Nucleus accumbens (tissue), 56 donors: ENCODE data around the gene MUC6.

Experiments
- DNase-seq, 56 donors: peaks; one replicate each; lab custom pipeline; 2025; lab: John Stamatoyannopoulos, UW

The MUC6 gene

DNA sequence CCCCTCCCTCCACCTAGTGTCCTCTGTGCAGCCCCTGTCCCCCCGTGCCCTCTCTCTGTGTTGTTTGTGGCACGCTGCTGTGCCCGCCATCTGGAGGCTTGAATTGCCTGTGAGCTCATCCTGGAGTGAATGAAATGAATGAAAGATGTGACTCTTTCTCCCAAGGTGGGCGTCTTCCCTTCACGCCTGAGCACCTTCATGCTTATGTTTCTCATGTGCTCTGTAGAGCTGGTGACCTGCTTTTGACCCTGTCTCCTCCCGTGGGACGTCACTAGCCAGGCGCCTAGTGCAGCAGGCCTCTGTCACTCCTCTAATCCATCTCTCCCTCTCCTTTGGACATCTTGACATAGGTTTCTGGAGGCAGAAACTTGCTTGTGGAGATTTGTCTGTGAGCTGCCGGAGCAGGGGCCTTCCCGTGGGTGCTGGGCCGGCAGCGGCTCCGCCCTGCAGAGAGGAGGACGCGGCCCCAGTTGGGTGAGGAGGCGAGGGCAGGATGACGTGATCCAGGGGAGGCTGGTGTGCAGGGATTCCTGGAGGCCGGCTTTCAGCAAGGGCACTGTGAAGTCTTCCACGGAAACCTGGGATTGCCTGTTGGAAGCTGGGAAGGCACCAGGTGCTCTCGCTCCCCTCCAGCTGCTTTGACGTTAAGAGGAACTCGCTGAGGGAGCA, 40.6 kb downstream of the MUC6 start:
- peak in 15 of 56 donors; percentile 6 to 53 (median 35) for DNase-seq

- peak in 1 of 56 donors; percentile 25 for DNase-seq
Measured at GRCh38 chr11:995044-995751, 41.3 kb downstream of the MUC6 start.

GRCh38 chr11:993632-994167, 42.8 kb downstream of the MUC6 start:
- no peak for DNase-seq

- no peak for DNase-seq
Measured at GRCh38 chr11:992577-992976, 43.9 kb downstream of the MUC6 start.

DNA sequence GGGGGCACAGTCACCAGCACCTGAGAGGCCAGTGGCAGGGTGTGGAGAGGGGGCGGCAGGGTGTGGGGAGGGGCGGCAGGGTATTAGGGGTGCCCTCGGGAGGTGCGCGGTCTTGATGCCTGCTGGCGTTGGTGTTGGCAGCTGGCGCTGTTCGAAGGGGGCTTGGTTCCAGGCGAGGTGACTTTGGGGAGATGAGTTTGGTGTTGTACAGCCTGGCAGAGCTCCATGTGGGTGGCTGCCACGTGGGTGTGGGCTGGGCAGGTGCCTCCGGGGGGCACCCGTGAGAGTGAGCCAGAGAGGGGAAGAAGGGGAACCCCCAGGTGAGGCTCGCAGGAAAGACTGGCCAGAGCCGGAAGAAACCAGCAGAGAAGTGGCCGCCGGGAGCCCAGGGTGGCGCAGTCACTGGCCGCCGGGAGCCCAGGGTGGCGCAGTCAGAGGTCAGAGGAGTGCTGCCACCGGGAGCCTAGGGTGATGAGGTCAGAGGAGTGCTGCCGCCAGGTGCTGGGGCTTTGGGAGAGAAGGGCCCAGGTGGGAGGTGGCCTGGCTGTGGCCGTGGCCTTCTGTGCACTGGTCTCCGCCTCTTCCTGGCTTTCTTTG, 44.7 kb downstream of the MUC6 start:
- DNase-seq: no peak

DNA sequence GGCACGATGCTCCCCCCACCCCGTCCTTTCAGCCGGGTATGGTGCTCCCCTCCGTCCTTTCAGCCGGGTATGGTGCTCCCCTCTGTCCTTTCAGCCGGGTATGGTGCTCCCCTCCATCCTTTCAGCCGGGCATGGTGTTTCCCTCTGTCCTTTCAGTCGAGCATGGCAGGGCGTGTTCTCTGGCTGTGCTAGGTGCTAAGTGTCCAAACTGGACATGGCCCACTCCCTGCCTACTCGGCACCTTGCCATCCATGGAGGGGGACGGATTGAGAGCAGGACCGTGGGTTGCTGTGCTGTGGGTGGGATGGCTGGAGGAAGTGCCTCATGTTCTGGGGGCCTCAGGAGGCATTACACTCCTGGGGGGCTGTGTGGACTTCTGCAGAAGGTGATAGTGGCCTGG, 45.5 kb downstream of the MUC6 start:
- no peak for DNase-seq

- DNase-seq: no peak
Measured at GRCh38 chr11:990101-990500, 46.4 kb downstream of the MUC6 start.

DNA sequence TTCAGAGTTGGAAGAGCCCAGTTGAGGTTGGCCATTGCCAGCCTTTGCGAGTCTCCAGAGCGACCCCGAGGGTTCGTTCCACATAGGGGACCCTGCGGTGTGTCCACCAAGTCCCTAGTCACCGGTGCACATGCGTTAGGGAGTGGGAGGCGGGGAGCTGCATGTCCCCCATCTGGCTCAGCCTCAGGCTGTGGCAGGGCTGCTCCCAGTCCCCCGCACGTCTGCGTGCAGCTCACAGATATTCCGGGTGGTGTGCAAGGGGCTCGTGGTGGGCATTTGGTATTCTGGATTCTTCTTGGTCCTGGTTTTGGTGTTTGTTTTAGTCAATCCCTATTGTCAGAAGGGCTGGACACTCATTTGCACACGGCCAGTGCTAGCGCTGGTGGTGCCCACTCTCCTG, 48.8 kb downstream of the MUC6 start:
- no peak for DNase-seq

DNA sequence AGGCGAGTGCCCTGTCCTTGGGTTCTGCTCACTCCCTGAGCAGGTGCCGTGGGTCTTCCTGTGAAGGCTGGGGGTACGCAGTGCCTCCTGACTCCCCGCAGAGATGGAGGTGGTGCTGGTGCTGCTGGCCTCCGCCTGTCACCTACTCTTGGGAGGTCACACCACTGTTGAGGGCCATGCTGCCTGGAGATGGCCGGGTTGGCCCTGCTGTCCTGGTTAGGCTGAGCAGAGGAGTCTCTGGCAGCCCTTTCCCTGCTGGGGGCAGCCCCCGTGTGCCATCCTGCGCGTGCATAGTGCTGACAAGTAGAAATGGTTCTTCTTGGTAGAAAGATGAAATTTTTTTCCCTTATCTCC, 49.6 kb downstream of the MUC6 start:
- DNase-seq: no peak

GRCh38 chr11:986270-986951, 50.1 kb downstream of the MUC6 start:
- no peak for DNase-seq

GRCh38 chr11:985848-986247, 50.7 kb downstream of the MUC6 start:
- DNase-seq: no peak

- DNase-seq: no peak
Measured at GRCh38 chr11:985406-985805, 51.1 kb downstream of the MUC6 start.

DNA sequence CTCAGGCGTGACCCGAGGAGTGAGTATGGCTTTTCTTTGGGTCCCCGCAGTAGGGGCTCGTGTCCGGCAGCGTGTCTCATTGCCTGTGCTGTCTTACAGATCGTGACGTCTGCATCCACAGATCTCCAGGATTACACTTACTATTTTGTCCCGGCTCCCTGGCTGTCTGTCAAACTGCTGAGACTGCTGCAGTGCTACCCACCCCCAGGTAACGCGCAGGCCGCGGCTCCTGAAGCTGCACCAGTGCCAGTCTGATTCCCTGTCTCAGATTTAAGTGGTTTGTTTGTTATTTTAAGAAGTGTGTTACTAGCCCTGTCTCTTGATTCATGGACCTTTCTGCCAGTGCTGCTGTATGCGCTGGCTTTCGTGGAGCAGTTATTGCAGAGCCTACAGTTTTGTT, 52.0 kb downstream of the MUC6 start:
- peak in 1 of 56 donors; percentile 8 for DNase-seq

- peak in 2 of 56 donors; percentile 21 to 33 for DNase-seq
Measured at GRCh38 chr11:981764-982163, 54.8 kb downstream of the MUC6 start.

DNA sequence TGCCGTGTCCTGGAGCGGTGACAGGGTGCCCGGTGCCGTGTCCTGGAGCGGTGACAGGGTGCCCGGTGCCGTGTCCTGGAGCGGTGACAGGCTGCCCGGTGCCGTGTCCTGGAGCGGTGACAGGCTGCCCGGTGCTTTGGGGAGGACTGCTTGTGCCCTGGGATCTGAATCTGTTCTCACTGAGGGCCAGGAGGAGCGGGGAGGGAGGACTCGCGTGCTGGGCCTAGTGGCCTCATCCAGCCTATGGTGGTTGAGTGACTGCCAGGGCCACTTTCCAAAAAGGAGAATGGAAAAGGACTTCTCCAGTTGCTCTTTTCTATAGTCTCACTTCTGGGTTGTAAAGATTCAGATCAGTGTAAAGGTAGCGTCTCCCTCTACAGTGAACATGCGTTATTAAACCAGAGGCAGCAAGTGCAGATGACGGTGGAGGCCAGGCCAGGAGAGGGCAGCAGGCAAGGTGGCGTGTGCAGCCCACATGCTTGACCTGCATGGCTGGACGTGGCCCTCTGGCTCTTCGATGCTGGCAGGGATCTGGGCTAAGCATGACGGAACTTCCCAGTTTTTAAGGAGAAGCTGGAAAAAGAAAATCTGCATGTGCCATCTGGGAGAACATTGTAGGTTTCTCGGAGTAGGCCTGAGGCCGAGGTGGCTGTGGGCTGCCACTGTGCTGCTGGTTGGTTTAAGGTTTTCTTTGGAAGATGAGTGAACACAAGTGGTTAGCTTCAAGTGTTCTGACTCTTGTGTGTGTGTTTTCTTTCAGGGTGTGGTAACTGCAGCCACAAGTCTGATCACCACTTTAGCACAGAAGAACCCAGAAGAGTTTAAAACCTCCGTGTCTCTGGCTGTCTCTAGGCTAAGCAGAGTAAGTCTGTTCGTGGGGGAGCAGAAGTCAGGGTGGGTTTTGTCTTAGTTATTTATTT, 55.8 kb downstream of the MUC6 start:
- DNase-seq: no peak

DNA sequence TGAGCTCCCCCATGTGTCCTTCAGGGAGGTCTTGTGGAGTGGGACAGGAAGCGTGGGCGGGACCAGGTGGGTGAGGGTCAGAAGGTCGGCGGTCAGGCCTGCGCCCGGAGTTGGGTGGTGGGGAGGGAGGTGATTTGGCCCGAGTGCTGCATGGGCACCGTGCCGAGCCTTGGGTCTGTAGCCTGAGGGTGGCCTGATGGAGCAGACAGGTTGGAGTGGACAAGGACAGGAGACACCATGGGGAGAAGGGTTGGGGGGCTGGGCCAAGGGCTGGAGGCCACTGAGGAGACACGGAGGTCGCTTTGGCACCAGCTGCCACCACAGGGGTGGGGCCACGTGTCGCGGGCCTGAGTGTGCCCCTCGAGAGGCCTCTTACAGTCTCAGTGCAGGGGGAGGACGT, 57.7 kb downstream of the MUC6 start:
- no peak for DNase-seq

GRCh38 chr11:977830-978720, 58.4 kb downstream of the MUC6 start:
- no peak for DNase-seq

GRCh38 chr11:976431-977160, 59.9 kb downstream of the MUC6 start:
- DNase-seq: peak in 44 of 56 donors; percentile 13 to 84 (median 60)
